Measurements from ENCODE around the gene GAPT. TPM values are rescaled to one million over a fixed set of nuclear protein-coding genes. Genes with fewer than 3 reads are reported as not detected.
"Not testable (repeated sequence)": the region's sequence is repeated elsewhere in the genome, so short reads cannot be mapped to it uniquely, and the experiment has no call there.

GAPT gene
- total RNA-seq, 1 donor from 2014 or later, result 0.40 TPM

DNA sequence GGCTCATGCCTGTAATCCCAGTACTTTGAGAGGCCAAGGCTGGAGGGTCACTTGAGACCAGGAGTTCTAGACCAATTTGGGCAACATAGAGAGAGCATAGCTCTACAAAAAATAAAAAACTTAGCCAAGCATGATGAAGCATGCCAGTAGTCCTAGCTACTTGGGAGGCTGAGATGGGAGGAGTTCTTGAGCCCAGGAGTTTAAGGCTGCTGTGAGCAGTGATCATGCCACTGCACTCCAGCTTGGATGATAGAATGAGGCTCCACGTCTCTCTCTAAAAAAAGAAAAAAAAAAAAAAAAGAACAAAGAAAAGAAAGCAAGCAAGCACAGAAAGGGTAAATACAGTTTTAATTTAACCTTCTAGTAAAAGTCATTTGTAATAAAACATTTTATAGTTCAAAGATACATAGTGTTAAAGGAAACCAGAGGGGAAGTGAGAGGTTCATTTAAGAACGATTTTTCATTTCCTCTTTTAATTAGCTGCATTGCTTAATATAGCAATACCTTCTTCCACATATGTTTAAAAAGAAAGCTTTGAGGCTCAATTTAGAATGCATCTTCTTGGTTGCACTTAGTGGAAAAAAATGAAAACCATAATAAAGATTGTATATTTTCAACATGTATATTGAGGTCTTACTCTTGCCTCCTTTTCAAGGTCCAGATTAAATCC lies 14.9 kb downstream of the GAPT start:
- no peak for ATAC-seq

GRCh38 chr5:58507715-58508114 lies 16.5 kb downstream of the GAPT start:
- no peak for ATAC-seq

- ATAC-seq, result no peak
Measured at GRCh38 chr5:58517198-58517597, 26.0 kb downstream of the GAPT start.

- no peak for ATAC-seq
Measured at GRCh38 chr5:58523956-58524355, 32.7 kb downstream of the GAPT start.

- ATAC-seq, result no peak
Measured at GRCh38 chr5:58524571-58524970, 33.3 kb downstream of the GAPT start.

DNA sequence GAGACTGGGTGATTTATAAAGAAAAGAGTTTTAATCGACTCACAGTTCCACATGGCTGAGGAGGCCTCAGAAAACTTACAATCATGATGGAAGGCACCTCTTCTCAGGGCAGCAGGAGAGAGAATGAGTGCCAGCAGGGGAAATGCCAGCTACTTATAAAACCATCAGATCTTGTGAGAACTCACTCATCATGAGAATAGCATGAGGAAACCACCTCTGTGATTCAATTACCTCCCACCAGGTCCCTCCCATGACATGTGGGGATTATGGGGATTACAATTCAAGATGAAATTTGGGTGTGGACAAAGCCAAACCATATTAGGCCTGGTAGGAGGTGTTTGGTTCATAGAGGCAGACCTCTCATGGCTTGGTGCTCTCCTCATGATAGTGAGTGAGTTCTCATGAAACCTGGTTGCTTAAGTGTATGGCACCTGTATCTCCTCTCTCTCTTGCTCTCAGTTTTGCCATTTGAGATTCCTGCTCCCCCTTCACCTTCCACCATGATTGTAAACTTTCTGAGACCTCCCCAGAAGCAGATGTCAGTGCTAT lies 39.8 kb downstream of the GAPT start:
- no peak for ATAC-seq

- not testable (repeated sequence) for ATAC-seq
Measured at GRCh38 chr5:58541935-58542334, 50.7 kb downstream of the GAPT start.

DNA sequence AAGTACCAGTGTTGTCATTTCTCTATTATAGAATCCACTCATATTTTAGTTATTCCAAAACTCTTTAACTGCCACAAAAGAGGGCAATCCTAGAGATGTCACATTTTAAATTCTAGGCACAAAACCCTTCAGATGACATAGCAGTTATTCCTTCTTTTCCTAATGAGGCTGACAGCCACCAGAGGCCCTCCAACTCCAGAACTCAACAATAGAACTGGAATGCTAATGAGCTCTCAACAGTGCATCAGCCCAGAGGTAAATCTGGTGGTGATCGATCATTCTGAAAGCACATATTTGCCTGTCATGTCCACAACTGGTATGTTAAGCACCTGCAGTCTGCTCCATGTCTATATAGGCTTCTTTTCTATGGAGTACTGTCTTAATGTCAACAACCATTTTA lies 51.5 kb downstream of the GAPT start:
- no peak for ATAC-seq

- ATAC-seq, result no peak
Measured at GRCh38 chr5:58543723-58544122, 52.5 kb downstream of the GAPT start.

DNA sequence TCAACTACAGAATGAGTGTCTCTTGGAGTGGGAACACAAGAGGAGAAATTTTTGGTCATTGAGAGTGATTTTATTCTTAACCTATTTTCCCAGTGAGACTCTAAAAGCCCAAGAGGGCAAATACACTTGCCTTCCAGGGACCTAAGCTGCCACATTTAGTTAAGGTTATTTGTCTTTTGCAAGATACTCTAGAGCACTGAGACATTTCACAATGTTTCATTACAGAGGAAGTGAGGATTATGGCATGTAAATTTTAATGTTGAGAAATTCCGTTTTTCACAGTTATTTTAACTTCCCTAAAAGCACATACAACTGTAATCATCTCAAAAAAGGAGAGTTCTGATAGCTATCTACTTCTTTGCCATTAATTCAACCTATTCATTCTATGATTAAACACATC lies 53.0 kb downstream of the GAPT start:
- ATAC-seq, result no peak

GRCh38 chr5:58544926-58545325 lies 53.7 kb downstream of the GAPT start:
- no peak for ATAC-seq

DNA sequence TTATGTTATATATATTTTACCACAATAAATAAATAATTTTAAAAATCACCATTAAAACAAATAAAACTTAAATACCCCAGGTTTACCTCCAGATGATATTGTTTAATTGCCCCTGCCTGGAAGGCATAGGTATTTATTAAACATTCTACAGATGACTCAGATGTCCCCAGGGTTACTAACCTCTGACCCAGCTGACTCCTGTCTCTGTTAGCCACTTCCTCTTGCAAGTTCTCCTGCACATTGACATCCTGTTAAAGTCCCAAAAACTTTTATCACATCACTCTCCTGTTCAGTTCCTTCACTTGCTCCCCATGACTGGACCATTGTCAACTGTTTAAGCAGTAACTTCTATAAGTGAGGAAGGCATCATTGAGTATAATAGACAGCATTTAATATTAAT lies 54.7 kb downstream of the GAPT start:
- ATAC-seq, result no peak

Other genes starting within 250 kb of the GAPT start
- 90.7 TPM for gene PLK2, start 31.3 kb upstream of the GAPT start, total RNA-seq
- 1.8 TPM for gene RAB3C, start 91.6 kb downstream of the GAPT start, total RNA-seq

All from esophagus mucosa (tissue), 1 donor.